Measurements from ENCODE around the gene TRPC1.
A peak's percentile ranks its signal among the peaks of the same experiment; 100 is the strongest.
"Not testable (repeated sequence)": the region's sequence is repeated elsewhere in the genome, so short reads cannot be mapped to it uniquely, and the experiment has no call there.

Gene TRPC1

DNA sequence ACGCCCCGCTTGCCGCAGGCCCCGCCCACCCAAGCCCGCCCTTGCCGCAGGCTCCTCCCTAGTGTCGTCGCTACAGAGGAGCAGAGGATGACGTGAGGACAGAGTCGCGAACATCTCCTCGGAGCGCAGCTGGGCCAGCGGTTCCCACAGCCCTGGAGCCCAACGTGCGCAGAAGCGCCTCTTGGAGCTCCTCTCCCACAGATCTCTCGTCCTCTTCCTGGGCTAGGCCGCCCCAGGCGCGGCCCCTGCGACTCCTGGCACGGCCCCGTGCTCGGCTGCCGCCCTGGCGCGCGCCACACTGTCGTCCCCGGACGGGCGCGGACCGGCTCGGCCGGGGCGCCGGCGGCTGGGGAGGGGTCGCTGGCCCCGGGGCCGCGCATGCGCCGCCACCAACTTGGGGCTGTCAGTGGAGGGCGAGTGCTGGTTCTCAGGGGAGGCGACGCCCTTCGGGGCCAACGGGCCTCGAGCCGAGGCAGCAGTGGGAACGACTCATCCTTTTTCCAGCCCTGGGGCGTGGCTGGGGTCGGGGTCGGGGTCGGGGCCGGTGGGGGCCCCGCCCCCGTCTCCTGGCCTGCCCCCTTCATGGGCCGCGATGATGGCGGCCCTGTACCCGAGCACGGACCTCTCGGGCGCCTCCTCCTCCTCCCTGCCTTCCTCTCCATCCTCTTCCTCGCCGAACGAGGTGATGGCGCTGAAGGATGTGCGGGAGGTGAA lies at the start of gene TRPC1:
Gene TRPC1, plus strand, starts transcription at position 67 of the 714 bp plus-strand sequence. Its CDS starts 526 bp downstream, at position 593.
- DNase-seq, result peak; percentile 95

DNA sequence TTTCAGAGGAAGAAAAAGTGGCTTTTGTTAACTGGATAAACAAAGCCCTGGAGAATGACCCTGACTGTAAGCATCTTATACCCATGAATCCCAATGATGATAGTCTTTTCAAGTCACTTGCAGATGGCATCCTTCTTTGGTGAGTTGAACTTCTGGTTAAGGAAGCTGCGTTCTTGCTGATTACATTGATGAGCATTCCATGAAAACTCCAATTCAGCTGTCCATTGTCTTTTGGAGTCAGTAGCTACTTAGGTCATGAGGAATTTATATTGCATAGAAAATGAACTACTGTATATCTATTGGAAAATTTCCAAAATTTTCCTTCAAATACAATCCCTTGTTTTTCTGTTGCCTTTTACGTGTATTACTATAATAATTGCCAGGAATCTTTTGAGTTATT lies 47.7 kb upstream of the TRPC1 start:
- DNase-seq, result no peak

DNA sequence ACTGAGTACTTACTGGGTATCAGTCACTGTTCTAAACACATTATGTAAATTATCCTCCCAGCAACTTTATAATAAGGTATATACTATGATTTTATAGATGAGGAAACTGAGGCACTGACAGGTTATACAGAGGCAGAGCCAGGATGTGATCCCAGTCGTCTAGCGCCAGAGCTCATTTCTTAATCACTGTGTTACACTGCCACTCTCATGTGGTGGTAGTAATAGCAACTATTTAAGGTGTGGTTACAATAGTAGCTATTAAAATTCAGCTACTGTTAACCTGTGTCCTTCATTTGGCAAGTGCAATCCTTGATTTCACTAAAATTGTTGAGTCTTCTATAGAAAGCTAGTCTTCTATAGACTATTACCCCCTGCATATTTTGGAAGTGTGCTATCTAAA lies 43.1 kb upstream of the TRPC1 start:
- no peak for DNase-seq

DNA sequence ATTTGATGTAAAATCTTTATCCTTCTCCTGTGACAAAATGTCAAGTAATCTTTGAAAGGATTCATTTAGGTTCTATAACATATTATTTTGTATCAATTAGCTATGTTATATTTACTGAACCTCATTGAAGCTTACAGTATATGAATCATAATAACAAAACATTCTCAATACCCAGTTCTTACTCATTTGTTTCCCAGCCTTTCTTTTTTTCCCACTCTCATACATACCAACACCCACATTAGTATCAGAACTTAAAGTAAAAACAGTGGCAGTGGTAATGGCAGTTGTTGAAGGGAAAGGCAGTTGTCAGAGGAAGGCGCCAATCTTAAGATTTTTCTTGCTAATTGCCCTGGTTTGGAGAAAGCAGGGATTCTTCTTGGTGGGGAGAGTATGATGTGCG lies 33.2 kb upstream of the TRPC1 start:
- DNase-seq, result no peak

DNA sequence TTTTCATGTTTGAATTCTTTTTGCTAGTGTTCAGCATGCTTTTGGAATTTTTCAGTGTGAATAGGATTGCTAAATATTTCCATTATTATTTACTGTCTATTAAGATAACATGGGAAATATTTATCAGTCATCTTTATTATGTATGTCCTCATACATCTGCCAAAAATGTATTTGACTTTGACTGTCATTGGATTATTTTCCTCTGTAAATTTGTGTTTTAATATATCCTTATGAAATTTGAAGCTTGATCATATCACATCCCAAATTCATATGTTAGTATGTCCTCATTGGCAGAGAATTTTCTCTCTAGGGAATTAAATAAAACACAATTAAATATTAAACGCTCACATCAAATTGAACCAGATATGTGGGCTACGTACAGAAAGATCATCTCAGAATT lies 32.3 kb upstream of the TRPC1 start:
- no peak for DNase-seq

DNA sequence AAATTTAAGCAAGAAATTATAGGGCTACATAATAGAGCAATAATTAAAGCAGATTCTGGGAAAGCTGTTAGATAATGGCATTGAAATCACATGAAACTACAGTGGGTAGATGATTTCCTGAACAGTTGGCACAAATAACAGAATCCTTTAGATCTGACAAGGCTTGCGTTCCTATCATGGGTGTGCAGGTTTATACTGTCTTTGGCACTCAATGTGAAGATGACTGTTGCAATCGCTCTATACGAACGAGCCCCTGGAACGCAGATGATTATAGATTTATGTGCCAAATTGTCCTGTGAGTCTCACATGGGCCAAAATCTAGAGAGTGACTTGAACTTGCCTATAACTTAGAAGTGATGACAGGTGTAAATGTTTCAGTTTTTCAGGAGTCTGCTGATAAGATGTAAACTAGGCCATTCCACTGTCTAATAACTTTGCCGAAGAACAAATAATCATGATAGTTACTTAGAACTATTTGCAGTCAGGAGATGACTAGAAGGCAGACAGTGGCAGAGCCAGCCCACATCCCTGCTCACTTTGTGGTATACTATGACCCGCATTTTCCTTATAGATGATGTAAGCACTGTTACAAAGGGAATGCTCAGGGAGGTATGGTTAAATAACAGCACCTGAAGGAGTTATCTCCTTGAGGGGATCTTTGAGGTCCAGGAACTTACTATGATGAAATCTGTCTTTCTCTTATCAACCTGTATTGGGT lies 30.5 kb upstream of the TRPC1 start:
- no peak for DNase-seq

DNA sequence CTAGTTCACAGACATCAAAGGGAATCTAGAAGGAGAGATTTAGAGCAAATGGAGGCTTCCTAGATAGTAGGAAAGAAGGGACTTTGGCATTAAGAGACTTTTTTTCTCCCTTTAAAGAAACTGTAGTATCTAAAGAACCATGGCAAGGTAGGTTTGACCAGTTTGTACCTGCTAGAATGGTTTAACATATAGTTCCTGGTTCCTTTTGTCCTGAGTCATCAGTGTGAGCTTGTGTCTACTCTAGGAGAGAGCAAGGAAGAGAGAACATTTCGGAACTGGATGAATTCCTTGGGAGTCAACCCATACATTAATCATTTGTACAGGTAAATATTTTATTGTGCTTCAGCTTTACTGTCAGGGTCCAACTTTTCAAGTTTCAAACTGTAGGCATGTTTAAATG lies 29.6 kb upstream of the TRPC1 start:
- no peak for DNase-seq

DNA sequence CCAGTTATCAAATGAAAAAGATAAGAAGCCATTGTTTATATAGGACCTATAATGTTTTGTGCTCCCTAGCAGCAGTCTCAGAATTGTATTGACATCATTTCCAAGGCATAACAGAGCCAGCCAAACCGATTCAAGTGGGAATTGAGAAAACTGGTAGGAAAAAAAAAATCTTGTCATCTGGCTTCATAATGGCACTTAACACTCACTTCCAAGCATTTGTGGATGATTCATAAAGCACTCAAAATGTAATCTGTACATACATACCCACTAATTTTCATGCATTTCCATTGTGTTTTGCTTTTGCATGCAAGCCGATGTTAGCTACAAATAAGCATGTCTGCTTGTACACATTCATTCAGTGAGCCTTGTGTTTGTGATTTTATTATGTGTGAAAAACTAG lies 18.6 kb upstream of the TRPC1 start:
- DNase-seq, result no peak

DNA sequence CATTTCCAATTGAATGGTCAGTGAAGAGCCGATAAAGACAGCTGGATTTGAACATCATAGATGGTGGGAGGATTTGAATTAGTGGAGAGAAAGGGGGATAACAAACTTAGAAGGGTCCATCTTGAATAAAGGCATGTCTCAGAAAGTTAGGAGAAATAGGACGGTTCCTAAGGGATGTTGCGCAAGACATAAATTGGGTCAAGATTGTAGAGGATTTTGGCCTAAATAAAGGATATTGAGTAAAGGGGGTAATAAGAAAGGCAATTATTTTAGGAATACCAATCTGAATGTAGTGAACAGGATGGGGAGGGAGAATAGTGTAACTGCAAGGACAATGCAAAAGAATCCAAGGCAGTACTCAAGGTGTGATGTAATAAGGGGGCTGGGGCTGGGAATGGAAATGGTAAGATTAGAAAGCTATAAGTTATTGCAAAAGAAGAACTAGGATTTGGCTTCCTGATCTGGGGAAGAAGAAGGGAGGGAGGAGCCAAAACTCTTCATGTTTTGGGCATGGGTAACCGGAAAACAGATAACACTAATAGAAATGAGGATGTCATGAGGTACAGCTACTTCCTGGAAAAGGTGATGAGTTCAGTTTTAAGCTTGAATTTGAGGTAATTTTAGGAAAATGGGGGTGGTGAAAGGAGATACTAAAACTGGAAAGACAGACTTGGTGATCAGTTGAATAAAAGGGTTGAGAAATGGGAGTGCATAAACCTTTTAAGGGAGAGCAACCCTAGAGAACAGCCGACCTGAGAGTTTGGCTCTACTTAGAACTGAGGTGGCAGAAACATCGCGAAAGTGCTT lies 17.3 kb upstream of the TRPC1 start:
- DNase-seq, result no peak

DNA sequence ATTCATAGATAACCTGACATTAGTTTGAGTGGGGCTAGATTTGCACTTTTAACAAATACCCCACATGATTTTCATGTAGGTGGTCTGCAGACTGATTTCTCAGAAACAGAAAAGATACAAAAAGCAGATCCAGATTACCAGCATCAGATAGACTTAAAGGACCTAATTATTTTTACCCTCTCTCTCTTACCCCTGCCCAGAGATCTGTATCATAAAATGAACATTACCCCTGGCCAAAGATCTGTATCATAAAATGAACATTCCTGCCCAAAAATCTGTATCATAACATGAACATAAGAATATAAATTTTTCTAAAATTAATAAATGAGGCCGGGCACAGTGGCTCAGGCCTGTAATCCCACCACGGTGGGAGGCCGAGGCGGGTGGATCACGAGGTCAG lies 14.6 kb upstream of the TRPC1 start:
- no peak for DNase-seq

DNA sequence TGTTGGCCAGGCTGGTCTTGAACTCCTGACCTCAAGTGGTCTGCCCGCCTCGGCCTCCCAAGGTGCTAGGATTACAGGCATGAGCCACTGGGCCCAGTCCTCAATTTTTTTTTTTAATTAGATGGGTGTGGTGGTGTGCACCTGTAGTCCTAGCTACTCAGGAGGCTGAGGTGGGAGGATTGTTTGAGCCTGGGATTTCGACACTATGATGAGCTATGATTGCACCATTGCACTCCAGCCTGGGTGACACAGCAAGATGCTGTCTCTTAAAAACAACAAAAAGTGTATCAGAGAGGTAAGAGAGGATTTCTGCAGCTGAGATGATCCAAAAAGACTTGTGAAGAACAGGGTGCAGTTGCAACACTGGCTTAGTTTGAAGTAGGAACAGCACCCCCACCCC lies 9.0 kb upstream of the TRPC1 start:
- not testable (repeated sequence) for DNase-seq

DNA sequence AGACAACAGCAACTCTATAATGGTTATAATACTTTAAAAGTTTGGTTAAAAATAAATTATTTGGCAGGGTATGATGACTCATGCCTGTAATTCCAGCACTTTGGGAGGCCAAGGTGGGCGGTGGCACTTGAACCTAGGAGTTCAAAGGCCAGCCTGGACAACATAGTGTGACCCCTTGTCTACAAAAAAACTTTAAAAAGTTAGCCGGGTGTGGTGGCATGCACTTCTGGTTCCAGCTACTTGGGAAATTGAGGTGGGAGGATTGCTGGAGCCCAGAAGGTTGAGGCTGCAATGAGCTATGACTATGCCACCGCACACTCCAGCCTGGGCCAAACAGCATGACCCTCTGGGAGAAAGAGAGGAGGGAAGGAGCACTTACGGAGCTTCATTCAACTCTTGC lies 7.7 kb upstream of the TRPC1 start:
- DNase-seq, result no peak

DNA sequence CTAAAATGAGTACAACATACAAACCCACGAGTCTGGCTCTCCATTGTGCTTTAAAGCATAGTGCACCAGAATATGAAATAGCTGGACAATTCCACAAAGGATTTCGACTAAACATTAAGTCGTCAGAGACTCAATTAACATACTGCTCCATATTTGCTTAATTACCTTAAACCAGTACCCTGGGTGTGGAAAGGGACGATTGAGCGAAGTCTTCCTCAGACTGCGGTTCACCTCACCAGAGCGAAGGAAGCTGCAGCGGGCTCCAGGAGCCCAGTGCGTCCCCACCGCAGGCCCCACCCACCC lies 218 bp upstream of the TRPC1 start:
- no peak for DNase-seq

DNA sequence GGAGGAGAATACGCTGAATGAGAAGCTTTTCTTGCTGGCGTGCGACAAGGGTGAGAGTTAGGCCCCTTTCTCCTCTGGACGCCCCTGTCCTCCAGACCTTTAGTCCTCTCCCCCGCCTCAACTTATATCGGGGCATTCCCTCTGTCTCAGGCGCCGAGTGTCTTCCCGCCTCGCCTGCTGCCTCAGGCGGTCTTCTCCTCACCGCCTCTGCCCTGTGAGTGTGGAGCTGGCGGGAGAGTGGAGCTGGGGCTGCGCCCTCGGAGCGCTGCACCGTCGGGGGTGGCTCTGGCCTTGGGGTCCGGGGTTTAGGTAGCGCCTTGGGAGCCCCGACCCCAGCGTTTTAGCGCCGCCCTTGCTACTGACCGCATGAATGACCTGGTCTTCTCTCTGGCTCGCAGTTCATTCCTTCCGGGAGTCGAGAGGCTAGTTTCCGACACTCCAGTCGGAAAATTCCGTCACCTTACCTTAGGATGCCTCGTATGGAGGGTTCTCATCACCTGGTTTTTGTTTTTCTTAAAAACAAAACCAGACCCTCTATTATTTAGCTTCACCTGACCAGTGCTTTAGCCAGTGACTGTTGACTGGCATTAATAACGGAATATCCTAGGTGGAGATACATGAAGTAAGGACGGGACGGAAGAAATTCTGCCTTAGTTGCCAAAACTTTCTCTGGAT lies 985 bp downstream of the TRPC1 start:
- peak; percentile 79 for DNase-seq

DNA sequence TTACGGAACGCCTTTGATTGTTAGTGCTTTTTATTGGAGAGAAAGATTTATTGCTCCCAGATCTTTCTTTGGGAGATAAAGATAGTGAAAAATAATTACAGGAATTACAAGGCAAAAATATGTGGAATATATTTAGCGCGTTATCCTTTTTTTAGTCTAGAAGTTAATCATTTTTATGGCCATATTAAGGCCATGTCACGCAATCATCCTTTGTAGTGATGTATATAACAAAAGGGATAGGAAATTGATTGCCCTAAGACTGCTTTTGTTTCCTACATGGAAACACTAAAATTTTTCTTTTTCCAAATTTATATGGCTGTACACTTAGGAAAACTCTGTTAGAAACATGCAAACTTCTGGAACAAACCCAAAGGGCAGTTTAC lies 1.5 kb downstream of the TRPC1 start:
- DNase-seq, result no peak

DNA sequence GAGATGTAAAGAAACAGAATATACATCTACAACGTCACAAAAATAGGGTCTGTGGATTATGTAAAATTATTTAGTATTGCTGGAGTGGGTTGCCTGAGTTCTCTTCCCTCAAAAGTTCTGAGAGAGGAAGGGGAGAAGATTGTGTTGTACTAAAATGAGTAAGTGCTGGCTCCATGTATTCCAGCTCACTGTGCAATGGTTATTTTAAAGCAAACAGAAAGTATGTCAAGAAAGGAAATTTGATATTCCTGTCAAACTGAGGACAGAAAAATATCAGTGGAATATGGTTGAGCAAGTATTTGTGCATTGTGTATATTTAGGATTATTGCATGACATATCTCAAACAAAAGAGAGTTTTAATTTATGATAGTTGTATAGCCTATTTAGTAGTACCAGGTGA lies 2.2 kb downstream of the TRPC1 start:
- no peak for DNase-seq

DNA sequence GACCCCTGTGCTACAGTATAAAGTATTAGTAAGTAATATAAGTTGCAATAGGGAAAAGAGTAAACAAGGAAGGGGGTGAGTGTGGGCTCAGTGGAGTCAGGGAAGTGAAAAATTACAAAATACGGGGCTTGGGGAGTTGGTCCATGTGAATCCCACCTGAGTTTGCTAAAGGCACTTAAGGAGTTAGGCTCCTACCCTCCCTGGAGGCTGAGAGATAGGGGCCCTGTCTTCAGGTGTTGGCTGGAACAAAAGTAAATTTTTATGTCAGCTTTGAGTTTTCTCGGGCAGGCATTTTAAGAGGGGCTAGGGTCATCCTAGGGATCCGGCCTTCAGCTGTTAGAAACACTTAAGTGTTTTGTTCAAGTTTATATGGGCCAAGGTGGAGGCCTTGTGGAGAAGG lies 8.2 kb downstream of the TRPC1 start:
- no peak for DNase-seq

DNA sequence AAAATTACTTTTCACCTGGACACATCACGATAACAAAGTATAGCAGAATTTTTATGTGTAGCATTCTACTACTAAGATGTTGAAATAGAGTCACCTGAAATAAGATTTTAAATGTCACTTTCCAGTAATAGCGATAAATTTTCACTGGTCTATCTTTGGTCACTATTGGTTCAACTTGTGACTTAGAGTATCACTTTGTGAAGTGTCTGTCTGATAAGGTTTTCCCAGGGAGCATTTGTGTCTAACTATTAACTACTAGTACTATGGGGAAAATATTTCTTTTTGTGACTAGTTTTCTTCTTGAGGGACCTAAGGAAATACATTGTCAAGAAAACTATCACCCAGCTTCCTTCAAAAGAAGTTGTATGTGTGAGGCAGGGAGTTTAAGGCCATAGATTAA lies 11.0 kb downstream of the TRPC1 start:
- no peak for DNase-seq

DNA sequence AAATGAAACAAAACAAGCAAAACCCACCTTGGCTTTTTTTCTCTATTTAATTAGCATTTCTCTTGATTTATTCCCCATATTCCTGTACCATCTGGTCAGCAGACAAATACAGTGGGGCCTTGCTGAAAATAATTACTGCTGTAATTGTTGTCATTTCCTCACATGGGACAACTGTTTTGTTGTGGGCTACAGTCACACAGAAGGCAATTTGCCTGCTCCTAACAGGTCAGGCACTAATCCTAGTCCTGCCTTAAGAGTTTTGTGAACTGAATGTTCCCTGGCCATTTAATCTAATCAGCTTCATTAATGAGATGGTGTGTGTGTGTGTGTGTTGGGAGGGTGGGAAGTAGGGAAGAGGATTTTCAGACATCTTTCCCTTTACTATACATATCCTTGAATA lies 11.6 kb downstream of the TRPC1 start:
- DNase-seq, result peak; percentile 97

DNA sequence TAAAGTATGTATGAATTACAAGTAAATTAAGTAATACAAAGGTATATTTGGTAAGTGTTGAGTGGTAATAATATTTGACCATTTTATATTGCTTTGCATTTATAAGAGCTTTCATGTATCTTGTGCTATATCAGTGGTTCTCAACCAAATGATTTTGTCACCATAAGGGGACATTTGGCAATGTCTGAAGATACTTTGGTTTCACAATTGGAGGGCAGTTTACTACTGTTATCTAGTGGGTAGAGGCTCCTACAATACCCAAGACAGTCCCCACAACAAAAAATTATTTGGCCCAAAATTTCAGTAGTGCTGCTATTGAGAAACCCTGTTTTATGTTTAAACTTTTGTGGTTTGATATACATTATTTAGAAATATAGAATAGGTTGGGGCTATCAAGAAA lies 14.6 kb downstream of the TRPC1 start:
- no peak for DNase-seq

DNA sequence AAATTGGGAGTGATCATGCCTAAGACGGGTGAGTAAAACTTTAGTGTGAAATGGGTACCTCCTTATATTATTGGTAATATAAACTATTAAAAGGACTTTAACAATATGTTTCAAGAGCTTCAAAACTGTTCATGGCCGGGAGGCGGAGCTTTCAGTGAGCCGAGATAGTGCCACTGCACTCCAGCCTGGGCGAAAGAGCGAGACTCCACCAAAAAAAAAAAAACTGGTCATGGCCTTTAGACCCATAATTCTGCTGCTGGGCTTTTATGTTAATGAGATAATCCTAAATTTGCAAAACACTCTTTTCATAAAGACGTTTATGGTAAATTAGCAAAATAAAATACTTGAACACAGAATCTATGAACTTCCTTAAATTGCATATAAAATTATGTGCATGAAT lies 22.8 kb downstream of the TRPC1 start:
- no peak for DNase-seq

DNA sequence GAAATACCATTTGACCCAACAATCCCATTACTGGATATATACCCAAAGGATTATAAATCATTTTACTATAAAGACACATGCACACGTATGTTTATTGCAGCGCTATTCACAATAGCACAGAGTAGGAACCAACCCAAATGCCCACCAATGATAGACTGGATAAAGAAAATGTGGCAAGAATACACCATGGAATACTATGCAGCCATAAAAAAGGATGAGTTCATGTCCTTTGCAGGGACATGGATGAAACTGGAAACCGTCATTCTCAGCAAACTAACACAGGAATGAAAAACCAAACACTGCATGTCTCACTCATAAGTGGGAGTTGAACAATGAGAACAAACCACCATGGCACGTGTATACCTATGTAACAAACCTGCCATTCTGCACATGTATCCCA lies 26.7 kb downstream of the TRPC1 start:
- DNase-seq, result not testable (repeated sequence)

DNA sequence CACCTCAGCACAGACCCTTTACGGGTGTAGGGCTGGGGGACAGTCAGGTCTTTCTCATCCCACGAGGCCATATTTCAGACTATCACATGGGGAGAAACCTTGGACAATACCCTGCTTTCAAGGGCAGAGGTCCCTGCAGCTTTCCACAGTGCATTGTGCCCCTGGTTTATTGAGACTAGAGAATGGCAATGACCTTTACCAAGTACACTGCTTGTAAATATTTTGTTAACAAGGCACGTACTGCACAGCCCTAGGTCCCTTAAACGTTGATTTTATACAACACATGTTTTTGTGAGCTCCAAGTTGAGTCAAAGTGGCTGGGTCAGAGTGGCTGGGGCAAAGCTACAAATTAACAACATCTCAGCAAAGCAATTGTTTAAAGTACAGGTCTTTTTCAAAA lies 28.8 kb downstream of the TRPC1 start:
- DNase-seq, result not testable (repeated sequence)

DNA sequence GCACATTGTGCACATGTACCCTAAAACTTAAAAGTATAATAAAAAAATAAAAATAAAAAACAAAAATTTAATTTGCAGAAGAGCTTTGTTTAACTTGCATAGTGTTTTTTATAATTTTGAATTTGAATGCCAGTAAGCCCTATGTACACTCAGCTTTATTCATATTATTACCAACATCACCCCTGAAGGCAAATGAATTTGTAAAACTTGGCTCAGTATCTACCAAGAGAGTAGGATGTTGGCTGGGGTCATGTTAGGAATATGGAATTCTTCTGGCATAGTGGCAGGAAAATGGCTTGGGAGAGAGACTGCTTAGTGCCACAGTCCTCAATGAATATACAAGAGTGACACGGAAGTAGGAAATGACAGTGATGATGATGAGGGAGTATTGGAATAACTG lies 30.7 kb downstream of the TRPC1 start:
- DNase-seq, result no peak
